ENCODE data around the gene PGAP2.
"Not testable (repeated sequence)": the region's sequence is repeated elsewhere in the genome, so short reads cannot be mapped to it uniquely, and the experiment has no call there.

Gene PGAP2

DNA sequence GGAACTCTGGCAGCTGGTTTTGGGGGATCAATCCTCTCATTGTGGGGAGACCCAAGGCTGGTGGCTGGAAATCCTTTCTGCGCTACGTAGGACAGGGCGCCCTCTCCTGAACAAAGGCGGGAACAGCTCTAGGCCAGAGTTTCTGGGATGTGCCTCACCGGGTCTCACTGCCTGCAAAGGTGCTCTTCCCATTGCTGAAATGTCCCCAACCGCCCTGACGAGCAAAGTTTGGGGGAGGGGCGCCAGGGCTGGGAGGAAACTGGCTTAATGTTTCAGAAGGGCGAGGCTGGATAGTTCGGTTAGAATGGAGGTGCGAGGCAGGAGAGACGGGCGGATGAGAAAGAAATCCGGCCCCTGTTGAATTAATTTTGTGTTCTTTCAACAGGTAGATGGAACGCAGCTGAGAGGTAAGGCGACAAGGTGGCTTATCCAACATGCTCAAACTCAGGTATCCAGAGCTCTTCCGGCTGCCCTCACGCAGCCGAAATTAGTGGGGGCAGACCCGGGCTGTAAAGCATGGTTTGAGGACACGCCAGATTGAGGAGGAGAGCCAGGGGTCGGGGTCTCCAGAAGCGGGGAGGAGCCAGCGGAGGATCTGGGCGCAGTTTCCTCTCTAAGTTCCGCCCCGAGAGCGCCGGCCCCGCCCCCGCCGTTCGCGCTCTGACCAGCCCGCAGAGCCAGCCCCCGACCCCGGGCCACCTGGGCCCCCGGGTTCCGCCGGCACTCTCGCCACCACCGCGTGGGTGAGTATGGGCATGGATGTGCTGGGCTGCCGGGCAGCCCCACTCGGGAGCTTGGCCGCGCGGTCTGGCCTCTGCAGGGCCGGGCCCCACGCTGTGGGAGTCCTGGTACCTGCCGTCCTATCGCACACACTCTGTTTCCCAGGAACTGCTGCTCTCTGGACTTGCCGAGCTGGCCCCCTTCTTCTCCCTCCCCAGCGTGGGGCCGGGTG lies at the start of gene PGAP2:
Gene PGAP2, plus strand, starts transcription at position 652 of the 952 bp plus-strand sequence. CDS start 2,700 bp downstream, outside the sequence.
- peak; percentile 14 for DNase-seq

DNA sequence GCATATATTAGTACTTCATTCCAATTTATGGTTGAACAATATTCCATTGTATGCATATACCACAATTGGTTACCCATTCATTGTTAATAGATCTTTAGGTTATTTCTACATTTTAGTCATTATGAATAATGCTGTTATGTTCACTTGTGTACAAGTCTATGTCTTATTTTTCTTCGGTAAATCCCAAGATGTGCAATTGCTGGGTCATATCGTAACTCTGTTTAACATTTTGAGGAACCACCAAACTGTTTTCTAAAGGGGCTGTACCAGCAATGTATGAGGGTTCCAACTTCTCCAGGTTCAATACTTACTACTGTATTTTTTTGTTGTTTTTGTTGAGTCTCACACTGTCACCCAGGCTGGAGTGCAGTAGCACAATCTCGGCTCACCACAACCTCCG lies 44.1 kb upstream of the PGAP2 start:
- no peak for DNase-seq

DNA sequence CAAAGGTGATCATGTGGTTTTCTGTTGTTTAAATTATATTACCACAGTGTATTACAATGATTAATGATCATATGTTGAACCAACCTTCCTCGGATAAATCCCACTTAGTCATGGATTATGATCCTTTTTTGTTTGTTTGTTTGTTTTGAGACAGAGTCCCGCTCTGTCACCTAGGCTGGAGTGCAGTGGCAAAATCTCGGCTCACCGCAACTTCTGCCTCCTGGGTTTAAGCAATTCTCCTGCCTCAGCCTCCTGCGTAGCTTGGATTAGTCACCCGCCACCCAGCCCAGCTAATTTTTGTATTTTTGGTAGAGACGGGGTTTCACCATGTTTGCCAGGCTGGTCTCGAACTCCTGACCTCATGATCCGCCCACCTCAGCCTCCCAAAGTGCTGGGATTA lies 41.5 kb upstream of the PGAP2 start:
- not testable (repeated sequence) for DNase-seq

DNA sequence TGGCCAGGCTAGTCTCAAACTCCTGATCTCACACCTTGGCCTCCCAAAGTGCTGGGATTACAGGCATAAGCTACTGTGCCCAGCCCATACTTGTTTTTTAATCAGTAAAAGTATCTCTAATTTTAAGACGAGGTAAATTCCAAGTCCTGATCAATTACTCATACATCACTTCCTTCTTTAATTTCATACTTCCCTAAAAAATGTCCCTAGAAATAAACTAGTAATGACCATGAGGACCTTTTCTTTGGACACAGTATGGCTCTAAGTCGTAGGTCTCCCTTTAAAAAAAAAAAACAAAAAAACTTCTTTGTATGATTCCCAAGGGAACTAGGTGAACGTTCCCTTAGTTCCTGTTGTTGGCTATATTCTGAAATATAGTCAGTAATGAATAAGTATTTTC lies 40.8 kb upstream of the PGAP2 start:
- no peak for DNase-seq

DNA sequence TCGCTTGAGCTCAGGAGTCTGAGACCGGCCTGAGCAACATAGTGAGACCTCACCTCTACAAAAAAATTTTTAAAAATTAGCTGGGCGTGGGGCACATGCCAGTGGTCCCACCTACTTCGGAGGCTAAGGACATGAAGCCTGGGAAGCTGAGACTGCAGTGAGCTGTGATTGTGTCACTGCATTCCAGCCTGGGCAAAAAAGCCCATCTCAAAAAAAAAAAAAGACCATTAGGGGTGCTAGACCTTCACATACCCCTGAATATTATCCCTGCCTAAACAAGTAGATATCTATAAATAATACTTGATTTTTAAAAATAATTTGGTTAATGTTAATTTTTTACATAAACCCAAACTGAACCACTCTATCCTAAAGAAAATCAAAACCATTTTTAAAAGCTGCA lies 35.2 kb upstream of the PGAP2 start:
- DNase-seq: no peak

DNA sequence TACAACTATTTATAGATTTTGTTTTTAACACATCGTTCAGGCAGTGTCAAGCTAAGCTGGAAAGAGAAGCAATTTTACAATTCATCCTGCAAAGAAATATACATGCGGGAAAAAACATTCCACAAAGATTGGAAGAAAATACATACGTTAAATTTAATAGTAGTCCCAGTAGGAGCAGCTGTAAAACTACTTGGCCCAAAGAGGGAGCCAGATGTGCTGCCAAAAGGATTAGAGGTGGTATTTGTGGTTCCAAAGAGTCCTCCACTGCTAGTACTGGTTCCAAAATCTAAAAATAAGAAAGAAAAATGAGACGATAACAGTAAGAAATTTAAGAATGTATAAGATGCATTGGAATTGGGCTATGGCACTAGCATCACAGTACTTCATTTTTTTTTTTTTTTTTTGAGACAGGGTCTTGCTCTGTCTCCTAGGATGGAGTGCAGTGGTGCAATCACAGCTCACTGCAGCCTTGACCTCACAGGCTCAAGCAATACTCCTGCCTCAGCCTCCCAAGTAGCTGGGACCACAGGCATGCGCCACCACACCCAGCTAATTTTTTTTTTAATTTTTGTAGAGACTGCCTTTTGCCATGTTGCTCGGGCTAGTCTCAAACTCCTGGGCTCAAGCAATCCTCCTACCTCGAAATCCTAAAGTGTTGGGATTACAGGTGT lies 32.5 kb upstream of the PGAP2 start:
- DNase-seq: no peak

DNA sequence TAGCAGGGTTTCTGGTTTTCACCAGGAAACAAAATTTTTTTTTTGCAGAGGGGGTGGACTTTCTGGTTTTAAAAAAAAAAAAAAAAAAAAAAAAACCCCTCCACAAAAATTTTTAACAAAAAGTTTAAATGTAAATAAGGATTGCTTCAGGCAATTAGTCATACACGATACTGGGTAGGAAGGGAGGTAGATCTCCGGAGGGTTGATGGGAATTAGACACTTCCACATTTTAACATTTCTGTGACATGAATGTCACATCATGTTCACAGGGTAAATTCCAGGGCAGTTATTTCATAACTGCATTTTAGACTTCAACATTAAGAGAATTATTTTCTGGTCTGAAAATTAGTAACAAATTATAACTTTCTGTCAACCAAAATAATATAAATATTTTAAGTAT lies 26.9 kb upstream of the PGAP2 start:
- DNase-seq: no peak

DNA sequence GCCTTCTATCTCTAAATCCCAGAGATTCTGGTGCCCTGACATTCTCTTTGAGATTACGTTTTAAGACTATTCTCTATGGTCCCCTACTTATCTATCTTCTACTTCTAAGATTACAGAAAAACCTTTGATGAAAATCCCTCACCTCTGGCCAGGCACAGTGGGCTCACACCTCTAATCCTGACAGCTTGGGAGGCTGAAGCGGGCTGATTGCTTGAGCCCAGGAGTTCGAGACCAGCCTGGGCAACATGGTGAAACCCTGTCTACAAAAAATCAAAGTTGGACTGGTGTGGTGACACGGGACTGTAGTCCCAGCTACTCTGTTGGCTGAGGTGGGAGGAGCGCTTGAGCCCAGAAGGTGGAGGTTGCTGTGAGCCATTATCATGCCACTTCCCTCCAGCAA lies 25.4 kb upstream of the PGAP2 start:
- no peak for DNase-seq

DNA sequence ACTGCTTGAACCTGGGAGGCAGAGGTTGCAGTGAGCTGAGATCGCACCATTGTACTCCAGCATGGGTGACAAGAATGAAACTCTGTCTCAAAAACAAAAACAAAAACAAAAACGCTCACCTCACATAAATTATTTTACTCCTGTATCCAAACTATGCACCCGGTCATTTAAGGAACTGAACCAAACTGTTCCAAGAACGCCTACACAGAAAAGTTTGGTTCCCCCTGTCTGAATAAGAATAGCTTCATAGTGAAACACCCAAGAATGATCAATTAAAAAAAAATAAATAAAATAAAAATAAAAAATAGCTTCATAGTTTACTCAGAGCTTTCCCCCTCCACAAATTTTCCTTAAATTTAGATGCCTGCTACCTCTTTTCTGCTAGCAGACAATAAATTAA lies 24.7 kb upstream of the PGAP2 start:
- no peak for DNase-seq

DNA sequence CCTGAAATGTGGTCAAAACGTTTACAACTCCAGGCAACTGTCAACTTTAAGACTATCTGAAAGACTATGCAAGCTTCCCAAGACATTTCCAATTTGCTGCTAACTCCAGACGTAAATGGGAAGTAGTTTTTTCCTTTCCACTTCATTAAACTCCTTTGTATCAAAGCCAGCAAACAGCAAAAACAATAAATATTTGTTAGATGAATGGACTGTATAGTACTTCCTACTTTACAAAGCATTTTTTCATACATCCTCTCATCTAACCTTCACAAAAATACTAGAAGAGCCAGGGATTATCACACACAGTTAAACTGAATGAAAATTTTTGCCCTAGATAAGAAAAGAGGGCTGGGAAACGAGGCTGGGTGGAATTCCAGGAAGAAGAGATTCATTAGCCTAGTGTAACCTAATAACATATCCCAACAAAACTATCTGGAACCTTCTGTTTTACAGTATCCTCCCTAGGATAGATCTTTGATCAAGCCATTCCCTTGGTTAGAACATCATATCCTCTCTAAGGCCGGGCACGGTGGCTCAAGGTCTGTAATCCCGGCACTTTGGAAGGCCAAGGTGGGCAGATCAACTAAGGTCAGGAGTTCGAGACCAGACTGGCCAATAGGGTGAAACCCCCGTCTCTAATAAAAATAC lies 21.5 kb upstream of the PGAP2 start:
- DNase-seq: no peak

DNA sequence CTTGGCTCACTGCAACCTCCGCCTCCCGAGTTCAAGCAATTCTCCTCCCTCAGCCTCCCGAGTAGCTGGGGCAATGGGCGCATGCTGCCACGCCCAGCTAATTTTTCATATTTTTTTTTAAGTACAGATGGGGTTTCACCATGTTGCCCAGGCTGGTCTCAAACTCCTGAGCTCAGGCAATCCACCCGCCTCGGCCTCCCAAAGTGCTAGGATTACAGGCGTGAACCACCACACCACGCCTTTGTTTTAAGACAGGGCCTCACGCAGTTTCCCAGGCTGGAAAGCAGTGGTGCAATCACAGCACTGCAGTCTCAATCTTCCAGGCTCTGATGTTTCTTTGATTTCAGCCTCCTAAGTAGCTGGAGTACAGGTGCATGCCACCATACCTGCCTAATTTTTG lies 14.0 kb upstream of the PGAP2 start:
- DNase-seq: not testable (repeated sequence)

DNA sequence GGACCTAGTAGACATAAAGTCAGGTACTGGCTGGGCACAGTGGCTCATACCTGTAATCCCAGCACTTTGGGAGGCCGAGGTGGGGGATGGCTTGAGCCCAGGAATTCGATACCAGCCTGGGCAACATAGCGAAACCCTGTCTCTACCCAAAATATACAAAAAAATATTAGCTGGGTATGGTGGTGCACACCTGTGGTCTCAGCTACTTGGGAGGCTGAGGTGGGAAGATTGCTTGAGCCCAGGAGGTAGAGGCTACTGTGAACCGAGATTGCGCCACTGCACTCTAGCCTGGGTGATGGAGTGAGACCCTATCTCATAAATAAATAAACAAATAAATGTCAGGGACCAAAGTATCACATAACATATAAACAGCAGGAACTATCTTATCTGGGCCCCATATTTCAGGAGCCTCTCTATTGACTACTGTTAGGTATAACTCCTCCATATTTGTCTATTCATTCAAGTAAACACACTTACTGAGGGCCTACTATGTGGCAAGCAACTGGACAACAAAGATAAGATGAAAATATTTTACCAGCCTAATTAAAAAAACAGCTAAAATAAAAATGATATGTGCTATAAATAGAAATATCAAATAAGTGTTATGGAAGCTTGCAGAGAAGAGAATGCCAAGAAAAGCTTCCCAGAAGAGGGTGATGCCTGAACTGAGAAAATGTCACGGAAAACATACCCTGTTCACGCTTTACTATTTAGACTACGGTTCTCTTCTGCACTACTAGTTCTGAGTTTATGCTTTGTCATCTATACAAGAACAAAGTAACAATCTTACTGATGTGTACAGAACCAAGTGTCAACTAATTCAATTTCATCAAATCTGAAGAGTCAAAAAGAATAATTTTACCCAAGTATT lies 13.0 kb upstream of the PGAP2 start:
- DNase-seq: no peak

DNA sequence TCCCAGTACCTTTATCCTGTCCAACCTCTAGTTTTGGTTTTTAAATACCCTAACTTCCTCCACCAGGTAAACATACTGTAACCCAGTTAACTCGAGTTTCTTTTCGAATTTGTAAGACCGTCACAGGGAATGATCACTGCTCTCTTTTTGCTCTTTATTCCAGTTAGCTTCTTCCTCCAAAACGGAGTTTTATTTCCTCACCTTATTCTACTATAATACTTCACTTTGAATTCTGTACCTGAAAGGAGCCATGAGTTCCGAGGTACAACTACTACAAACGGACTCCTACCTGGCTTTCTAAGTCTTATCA lies 12.4 kb upstream of the PGAP2 start:
- no peak for DNase-seq

DNA sequence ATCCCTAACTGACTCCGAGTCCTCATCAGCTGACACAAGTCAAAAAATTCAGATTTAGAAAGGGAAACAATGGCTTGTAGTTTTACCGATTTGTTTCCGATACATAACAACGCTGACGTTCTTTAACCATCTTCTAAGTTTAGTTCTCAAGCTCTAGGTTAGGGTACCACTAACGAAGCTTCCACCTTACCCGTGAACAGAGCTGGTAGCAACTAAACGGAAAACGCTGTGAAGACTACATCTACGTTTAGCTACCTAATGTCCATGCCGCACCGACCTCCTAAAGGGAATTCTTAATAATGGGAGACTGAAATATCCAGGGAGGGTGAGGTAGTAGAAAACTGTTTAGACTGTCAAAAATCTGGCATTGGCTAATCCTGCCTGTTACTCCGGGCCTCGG lies 12.0 kb upstream of the PGAP2 start:
- DNase-seq: no peak

DNA sequence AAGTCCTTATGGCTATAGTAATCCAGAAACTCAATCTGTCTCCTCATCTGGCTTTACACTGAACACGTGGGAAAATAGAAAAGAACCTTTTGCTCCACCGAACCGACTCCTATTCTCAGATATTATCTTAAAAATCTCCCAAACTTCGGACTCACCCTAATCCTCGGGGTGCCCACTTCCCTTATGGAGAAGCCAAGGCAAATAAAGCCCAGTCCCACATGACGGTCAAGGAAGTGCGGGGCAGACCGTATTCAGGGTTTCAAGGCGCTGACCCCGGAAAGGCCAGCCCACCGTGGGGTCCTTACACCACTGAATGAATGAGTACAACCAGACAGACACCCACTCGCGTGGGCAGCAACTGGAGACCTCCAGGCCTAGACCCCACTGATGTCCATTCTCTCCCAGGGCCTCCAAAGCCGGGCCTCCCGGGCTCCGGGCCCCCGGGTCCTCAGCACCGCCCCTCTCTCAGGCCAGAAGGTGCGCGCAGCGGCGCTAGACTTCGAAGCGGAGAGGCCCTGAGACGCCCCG lies 11.5 kb upstream of the PGAP2 start:
- no peak for DNase-seq

DNA sequence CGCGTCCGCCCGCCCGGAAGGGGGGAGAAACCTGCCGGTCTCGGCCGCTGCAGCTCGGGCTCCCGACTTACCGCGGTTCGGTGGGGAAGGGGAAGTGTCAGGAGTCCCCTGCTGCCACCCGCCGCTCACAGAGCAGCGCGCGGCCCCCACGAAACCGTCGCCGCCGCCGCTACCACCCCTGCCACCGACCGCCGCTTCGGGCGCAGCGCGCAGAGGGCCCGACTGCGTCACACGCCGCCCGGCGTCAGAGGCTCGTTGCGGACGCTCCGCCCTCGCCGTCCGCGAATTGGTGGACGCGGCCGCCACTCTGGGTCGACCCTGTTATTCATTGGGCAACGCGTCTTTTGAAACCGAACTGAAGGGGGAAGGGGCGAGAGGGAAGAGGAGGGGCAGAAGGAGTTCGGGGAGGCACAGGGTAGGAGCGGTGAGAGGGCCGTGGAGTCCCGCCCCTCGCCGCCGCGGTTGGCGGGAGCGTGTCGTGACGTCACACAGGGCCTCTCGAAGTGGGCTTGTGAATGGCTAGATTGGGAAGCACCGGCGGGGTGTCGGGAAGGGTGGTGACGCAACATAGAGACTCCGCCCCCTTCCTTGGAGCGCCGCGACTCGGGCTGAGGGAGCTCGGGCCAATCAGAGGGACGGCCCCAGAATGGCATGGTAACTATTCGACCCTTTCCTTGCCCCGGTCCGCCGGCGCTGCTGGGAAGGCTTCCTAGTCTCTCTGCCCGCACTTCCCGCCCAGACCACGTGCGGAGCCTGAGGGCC lies 10.8 kb upstream of the PGAP2 start, which contains the start of gene NUP98:
Gene NUP98, minus strand, starts transcription at position 226 of the 762 bp plus-strand sequence. CDS start 15,437 bp downstream, outside the sequence.
- DNase-seq: peak; percentile 94

DNA sequence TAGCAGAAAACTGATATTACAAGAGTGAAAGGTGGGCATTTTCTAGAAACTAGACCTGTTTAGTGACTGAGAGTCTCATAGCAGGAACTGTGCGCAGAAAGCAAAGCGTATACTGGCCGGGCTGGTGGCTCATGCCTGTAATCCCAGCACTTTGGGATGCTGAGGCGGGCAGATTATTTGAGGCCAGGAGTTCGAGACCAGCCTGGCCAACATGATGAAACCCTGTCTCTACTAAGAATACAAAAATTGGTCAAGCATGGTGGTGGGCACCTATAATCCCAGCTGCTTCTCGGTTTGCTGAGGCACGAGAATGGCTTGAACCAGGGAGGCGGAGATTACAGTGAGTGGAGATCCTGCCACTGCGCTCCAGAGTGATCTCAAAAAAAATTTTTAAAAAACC lies 9.2 kb upstream of the PGAP2 start:
- no peak for DNase-seq

DNA sequence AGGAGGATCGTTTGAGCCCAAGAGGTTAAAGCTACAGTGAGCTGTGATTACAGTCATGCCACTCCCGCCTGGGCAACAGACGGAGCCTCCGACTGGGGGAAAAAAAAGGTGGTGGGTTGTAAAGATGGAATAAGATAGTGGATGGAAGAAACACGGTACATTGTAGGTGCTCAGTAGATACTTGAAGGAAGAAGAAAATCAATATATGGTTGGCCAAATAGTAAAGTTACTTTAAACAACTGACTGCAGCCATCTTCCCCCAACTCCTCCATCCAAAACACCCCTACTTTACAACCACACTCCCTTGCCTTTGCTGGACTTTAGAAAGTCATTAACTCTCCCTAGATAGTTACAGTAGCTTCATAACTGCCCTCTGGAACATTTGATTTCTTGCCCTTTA lies 8.5 kb upstream of the PGAP2 start:
- DNase-seq: no peak

DNA sequence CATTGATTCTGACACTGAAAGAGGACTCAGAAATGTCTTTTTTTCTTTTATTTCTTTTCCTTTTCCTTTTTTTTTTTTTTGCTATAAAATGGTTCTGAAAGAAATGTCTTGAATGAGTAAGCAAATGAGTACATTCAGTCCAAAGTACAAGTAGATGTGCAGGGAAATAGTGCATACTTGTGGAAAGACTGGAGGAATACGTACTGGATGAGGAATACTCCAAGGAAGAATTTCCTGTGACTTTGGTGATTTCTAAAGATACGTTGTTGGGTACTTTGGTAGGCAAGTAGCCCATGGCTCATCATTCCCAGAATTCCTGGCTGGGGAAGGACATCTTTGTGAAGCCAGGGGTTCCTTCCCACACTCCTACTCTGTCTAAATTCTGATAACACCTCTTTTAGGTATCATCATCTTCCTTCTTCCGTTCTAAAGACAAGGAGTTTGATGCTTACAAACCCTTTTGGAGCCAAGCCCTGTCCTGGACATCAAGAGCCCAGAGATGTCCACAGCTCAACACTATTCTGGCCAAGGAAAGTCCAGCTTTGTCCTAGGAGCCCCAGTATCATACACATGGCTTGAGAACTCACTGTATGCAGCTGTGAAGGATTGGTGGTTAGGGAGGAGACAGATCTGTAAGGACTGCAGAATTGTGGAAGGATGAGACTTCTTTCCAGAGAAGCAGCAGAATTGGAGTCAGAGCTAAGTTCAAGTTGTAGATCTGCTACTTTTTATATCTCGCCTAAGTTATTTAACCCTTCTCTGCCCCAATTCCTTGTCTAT lies 6.2 kb upstream of the PGAP2 start:
- no peak for DNase-seq

DNA sequence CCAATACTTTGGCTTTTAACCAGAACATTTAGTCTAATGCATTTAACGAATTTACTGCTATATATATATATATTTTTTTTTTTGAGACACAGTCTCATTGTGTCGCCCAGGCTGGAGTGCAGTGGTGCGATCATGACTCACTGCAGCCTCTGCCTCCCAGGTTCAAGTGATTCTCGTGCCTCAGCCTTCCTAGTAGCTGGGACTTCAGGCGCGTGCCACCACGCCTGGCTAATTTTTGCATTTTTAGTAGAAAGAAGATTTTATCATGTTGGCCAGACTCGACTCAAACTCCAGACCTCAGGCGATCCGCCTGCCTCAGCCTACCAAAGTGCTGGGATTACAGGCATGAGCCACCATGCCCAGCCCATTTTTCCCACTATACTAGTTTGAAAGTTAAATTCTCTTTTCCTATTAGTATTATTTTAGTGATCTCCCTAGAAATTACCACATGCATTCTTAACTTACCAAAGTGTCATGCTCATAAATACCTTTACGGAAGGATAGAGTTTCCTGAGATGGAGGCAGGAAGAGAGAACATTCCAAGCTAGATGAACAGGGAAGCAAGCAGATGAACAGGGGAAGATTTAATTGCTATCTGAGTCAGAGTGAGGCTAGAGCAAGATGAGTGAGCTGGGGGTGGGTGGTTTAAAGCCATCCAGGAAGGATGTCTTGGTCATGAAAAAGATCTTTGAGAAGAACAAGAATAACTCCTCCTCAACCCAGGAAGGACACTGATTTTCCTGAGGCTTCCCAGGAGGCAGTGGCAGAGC lies 4.4 kb upstream of the PGAP2 start:
- DNase-seq: no peak
